SHP77 (cell line): ENCODE results near the gene AMBRA1.

ENCODE experiments used
- DNase-seq, 2 experiments: peaks; one replicate each; lab custom pipeline; 2025; lab: John Stamatoyannopoulos, UW

AMBRA1 gene

DNA sequence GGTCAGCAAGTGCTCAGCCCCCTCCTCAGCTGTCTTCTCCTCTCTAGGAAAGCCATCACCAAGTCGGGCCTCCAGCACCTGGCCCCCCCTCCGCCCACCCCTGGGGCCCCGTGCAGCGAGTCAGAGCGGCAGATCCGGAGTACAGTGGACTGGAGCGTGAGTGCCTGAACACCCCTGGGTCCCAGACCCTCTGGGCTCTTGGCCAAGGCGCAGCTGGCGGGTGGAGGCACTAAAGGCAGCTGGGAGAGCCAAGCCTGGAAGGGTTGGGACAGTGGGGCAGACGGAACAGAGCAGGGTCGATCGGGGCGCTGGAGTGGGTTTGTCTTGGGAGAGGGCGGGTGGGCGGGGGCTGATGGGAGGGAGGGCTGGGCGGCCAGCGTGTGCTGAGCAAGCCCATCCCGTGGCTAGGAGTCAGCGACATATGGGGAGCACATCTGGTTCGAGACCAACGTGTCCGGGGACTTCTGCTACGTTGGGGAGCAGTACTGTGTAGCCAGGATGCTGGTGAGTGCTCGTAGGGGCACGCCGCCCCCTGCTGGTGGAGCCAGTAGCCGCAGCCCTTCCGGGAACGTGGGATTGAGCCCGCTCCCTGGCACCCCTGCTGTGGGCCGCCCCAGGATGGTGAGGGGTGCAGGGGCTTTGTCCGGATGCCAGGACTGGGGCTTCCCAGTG, 226.4 kb downstream of the AMBRA1 start:
- DNase-seq = peak; percentile 17 to 46

DNA sequence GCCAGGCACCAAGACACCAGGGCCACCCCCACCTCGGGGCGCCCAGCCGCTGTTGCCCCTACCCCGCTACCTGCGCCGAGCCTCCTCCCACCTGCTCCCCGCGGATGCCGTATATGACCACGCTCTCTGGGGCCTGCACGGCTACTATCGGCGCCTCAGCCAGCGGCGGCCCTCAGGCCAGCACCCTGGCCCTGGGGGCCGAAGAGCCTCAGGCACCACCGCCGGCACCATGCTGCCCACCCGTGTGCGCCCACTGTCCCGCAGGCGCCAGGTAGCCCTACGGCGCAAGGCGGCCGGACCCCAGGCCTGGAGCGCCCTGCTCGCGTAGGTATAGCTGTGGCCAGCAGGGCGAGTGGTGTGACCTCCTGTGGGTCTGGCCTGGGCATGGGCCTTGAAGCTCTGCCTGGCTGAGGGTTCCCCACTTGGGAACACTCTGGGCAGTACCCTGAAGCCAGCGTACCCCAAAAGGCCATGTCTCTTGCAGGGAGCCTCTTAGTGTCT, 227.1 kb downstream of the AMBRA1 start:
- no peak for DNase-seq

DNA sequence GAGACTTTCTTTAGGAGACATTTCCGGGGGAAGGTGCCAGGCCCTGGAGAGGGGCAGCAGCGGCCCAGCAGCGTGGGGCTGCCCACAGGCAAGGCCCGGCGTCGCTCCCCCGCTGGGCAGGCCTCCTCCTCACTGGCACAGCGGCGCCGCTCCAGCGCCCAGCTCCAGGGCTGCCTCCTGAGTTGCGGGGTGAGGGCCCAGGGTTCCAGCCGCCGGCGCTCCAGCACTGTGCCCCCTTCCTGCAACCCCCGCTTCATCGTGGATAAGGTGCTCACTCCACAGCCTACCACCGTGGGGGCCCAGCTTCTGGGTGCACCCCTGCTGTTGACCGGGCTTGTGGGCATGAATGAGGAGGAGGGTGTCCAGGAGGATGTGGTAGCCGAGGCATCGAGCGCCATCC, 227.6 kb downstream of the AMBRA1 start:
- DNase-seq = no peak

DNA sequence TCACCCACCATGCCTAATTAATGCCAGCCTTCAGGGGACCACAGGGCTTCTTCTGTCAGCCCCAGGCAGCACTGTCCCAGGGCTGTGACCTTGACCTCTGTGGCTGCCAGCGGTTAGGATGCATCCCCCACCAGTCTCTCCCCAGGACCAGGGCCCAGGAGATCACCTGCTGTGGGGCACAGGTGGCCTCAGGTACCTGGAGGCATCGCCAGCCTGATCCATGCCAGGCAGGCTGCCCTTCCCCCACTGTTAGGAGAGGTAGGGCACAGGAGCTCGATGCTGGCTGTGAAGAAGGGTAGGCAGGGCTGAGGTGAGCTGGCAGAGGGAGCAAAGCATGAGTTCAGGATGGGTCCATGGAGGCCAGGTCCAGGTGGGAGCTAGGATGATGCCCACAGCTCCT, 229.0 kb downstream of the AMBRA1 start:
- no peak for DNase-seq

DNA sequence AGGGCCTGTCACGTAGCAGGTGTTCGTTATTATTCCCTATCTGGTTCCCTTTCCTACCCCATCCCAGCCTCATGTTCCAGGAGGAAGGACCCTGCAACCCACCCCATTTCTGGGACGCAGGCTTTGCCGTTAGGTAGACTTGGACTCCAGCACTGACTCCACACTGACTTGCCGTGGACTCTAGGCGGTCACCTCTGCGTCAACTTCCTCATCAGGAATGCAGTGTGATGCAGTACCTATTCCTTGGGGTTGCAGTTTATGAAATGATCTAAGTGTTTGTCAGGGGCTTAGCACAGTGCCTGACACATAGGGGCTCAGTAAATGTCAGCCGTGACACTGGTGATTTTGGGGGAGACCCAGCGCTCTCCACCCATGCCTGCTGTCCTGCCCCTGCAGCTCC, 229.8 kb downstream of the AMBRA1 start:
- no peak for DNase-seq

DNA sequence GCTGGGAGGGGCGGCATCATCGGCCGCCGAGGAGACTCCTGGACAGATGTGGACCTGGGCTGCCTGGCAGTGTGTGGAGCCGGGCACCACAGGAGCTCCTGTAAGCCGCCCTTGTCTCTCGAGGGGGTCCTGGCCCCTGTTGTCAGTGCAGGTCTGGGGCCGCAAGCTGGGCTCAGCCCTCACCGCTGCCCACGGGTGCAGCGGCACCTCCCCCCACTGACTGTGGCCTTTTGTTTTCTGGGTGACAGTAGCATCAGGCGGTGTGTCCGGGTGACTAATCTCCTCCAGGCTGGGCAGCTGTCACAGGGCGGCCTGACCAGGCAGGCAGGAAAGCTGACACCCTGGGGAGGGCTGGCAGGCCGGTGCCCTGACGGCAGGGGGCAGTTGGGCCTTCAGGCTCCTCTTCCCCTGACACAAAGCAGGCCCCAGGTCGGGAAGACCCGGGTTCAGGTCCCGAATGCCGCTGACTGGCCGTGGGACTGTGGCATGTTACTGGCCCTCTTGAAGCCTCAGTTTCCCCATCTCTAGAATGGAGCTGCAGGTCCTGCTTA, 230.3 kb downstream of the AMBRA1 start:
- DNase-seq = peak; percentile 71 to 78

DNA sequence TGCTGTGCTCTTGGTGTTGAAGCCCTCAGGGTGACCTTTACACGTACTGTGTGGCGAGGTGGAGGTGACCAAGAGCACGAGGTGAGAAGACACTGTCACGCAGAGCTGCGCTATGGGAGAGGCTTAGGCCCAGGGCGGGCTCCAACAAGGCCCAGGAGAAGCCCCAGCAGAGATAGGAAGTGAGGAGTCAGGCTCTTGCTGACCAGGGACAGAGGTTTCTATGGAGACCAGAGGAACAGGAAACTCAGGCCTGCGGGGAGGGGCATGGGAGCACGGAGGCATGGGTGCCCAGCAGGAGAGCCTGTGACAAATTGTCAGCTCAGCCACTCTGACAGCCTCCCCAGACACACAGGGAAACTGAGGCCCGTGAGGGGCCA, 230.8 kb downstream of the AMBRA1 start:
- peak; percentile 40 to 70 for DNase-seq

DNA sequence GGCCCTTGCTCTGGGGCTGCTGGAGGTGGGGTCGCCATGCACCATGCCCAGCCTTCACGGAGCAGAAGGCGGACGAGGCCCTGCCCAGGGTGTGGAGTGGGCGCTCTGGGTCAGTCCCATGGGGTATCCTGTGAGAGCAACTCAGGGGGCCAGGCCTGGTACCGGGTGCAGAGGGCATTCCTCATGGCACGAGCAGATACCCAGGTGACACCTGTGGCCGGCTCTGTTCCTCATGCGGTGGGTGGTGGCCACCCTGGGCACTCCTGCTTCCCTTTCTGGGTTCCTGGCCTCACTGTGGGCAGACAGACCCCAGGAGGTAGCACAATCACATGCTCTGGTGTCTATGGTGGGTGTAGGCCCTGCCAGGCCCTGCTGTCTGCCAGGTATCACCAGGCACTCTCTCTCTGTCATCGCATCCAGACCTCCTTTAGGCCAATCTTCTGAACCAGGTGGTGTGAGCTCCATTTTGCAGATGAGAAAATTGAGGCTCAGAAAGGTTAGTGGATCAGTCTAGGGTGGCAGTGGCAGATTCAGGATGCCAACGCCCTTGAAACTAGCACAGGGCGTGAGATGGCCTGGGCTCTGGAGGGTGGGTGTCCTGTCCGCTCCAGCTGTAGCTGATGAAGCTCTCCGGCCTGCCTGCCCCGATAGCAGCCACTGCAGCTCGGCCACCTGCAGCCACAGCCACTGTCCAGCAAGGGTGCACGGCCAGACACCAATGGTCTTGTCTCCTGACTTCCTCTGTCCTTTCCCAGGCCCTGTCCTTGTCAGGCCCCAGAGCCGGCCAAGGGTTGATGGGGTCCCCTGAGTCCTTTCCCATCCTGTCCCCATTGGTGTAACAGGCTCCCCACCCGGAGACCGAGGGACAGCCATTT, 231.4 kb downstream of the AMBRA1 start:
- DNase-seq = no peak

DNA sequence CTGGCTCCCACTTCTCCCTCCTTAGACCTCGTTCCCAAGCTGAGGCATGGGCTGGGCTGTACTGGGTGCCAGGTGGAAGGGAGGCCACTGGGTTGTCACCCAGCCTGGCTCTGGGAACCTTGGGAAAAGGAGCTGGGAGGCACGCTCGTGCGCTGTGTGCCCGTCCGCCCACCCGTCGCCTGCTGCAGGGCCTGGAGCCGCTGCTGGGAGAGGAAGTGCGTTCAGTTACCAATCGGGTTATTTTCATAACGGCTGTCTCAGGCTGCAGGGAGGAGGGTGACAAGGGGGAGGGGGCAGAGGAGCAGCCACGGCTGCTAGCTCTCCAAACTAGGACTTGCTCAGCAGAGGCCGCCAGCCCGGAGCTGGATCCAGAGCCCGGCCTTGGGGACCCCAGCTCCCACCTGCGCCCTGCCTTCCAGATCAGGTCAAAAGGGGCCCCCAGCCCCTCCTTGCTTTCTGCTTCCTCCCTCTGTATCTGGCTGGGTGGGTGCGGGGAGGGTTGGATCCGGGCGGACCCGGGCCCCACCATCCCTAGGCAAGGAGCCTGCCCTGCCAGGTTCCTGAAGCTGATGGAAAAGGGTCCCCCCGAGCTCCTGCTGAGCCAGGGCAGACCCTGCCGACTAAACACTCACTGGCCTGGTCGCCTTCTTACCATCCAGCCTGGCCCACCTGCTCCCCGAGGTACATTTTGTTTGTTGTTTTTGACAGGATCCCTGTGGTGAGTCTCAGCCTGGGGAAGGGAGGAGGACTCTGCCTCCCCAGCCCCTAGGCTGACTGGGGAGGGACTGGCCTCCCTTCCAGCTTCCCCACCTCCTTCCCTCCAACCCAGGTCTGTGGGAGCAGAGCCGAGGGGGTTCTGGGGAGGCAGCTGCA, 232.3 kb downstream of the AMBRA1 start:
- DNase-seq = peak; percentile 74 to 85

DNA sequence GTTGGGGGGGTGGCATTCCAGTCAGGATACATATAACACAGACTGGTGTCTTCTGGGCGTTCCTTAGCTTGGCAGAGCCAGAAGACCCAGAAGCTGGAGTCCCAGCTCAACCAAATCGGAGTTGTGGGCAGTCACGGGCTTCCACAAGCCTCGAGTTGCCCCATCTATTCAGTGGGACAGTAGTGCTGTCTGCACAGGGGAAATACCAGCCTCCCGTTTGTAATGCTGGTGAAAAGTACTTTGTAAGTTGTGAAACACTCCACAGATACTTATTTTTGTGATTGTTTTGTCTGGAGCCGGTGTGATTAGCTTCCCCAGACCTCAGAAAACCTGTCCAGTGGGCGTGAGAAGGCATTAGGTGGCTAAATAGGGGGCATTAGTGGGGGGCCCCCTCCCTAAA, 232.9 kb downstream of the AMBRA1 start:
- DNase-seq = no peak

DNA sequence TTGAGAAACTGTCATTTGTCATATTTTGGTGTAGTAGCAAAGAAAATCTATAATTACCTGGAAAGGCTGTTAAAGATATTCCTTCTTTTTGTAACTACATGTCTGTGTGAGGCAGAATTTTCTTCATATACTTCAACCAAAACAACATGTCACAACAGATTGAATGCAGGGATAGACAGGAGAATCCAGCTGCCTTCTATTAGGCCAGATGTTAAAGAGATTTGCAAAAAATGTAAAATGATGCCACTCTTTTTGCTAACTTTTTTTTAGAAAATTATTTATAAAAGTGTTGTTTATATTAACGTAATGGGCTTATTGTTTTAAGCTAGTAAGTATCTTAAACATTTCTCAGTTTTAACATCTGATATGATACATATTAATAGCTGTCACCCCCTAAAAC, 233.9 kb downstream of the AMBRA1 start:
- DNase-seq = no peak

DNA sequence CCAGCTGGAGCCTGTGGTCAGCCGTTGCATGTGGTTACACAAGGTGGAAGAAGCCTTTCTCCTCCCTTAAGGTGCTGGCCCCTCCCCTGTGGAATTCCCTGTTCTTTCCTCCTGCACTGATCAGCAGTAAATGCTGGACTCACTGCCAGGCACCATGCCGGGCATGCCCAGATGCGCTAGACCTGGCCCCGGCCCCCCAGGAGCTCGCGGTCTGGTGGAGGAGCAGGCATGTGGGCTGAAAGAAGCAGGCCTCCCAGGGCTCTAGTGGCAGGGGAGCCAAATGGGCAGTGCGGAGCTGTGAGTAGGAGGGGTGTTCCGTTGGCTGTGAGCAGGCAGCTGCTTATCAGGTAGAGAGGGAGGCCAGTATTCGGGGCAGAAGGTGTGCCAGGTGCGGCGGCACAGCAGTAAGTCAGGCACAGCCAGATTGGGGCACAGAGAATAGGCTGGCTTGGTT, 236.3 kb downstream of the AMBRA1 start:
- DNase-seq = no peak

DNA sequence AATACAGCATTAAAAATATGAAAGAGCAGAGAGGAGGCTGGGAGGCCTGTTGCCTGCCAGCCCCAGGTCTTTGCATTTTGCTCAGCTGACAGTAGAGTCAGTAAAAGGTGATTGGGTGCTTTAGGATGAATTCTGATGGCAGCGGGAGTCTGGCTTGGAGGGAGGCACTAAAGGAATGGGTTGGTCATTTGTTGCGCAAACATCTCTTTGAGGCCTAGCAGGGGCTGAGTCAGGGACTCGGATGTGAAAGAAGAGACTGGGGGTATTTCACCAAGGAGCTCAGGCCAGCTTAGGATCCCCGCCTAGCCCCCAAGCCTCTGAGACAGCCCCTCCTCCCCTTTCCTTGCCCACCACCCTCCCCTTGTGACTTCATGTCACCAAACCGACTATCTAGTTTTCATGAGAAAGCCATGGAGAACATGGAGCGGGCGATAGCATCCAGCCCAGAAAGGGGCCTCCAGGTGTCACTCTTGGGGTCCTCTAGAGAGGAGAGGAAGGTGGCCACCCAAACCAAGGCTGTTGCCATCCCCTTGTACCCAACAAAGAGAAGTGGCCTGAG, 236.8 kb downstream of the AMBRA1 start:
- DNase-seq = no peak

DNA sequence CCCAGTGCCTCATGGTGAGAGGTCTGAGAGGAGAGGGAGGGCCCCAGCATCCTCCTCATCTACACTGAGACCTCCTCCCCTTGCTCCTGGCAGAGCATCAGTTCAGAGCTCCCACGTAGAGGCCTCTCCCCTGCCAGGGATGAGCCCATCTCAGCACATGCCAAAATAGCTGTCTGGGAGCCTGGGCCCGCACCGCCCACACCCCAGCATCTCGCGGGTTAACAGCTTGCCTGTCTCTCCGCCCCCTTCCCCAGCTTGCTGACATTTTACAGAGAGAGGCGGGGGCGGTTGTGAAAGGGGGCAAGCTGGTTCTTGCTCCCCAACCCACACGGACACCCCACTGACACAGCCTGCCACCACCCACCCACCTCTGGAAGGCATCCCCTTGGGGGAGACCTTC, 240.1 kb downstream of the AMBRA1 start:
- DNase-seq = no peak

DNA sequence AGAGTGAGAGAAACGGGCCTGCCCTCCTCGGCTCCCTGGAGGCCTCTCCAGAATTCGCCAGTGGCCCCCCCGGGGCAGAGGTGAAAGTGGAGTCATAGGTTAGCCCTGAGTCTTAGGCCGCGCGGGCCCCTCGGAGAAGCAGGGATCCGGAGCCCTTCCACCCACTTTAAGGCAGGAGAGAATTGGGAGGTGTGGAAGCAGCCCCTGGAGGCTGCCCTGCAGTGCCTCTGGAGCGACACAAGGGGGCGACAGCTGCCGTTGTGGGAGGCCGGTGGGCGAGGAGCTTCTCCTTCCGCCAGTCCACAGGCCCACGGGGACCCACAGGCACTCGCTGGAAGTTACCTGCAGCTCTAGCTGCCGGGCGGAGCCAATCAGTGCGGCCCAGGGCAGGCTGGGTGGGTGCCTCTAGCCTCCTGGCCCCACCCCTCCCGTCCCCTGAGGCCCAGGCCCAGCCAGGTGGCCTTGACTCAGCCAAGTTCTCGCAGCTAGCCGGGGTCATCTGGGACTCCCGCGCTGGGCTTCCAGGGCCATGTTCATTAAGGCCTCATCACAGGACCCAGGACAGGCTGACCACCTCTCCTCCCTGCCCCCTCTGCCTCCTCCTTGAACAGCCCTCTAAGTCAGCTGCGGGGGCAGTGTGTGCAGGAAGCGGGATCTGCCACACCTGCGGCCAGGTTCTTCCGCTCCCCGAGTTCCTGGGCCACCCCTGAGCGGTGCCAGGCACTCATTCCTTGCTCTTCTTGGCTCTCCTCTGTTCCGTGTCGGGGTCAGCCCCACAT, 241.6 kb downstream of the AMBRA1 start:
- peak; percentile 13 to 62 for DNase-seq

DNA sequence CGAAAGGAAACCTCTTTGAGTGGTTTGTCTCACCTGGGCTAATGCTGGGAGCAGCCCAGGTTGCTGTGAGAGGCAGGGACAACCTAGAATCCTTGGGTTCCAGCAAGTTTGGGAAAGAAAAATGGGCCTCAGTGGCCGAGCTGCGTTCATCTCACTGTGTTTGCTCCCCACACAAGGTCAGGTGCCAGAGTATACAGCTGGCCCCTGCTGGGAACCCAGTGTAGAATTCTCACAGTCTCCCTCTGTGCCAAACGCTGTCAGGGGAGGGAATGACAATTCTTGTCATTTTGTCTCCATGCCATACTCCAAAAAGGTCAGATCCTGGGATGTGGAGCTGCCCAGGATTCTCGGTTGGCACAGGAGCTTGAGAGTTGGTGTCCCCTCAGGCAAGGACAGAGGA, 242.2 kb downstream of the AMBRA1 start:
- no peak for DNase-seq

DNA sequence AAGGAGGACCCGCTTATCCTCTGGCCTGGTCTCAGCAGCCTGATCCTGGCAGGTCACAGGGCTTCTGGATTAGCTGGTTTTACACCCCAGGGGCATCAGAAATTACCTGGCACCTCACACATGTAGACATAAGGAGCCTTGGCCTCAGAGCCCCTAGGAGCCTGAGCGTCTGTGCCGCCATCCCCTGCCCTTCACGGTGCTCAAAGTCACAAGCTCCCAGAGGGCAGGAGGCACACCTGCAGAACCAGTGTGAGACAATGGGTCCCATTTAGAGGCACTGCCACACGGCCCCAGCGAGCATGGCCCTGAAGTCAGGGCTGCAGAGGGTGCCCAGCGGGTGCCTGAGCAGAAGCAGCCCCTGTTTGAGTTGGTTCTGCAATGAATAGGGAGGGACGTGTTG, 242.7 kb downstream of the AMBRA1 start:
- DNase-seq = no peak

DNA sequence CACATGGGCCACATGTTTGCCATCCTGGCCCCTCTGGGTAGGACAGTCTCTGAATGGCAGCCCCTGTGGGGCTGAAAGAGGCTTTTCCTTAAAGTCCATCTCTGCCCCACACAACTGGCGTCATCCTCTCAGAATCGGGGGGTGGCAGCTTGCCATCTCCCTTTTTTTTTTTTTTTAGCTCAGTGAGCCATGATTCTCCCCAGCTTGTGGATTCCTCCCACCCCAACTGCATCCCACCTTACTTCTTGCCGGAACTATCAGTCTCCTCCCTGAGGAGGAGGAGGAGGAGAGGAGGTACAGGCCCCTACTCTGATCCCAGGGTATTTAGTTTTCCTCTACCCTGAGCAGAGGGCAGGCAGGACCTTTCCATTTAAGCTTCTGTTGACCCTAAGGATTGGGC, 243.1 kb downstream of the AMBRA1 start:
- DNase-seq = no peak

DNA sequence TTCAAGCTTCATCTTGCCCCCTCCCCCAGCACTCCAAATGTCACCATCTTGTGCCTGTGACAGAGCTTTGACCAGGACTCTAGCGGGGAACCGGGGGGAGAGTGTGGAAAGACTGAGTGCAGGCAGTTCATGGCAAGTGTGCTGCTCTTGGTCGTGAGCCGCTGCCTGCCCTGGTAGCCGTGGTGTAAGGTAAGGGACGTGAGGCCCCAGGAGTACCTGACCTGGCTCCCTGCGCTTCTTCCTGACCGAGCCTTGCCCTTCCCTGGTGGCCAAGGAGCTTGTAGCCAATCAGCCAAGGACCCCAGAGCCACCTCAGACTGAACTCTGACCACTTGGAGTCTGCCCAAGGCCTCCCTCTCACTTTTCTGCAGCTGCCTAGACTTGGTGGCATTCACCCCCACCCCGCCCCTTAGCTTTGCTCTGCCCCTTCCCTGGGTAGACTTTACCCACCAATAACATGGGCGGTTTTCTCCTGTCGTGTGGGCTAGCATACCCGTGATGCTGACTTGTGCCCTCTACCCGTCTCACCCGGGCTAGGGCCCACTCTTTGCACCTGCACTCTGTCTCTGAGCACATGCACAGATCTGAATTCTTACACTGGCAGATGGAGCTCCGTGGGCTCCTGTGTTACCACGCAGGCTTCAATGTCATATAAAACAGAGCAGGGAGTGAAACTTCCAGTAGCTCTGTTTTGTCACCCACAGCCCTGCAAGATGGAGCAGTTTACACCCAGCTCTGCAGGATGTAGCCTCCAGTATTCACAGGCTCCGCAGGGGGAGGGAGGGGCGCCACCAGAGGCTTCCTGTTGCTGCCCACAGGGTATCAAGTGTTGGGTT, 245.0 kb downstream of the AMBRA1 start:
- no peak for DNase-seq
